ENCODE measurements around the gene SEC22C.

GRCh38 chr3:42513121-42513520 lies 68.6 kb downstream of the SEC22C start:
- no peak for TF ChIP-seq CTCF (IDR thresholded peaks at IDR 0.05)
- no peak for TF ChIP-seq POLR2A (IDR thresholded peaks at IDR 0.05)
- TF ChIP-seq POLR2AphosphoS5 (IDR thresholded peaks at IDR 0.05) = no peak
